ENCODE results near the gene CPS1.

DNA sequence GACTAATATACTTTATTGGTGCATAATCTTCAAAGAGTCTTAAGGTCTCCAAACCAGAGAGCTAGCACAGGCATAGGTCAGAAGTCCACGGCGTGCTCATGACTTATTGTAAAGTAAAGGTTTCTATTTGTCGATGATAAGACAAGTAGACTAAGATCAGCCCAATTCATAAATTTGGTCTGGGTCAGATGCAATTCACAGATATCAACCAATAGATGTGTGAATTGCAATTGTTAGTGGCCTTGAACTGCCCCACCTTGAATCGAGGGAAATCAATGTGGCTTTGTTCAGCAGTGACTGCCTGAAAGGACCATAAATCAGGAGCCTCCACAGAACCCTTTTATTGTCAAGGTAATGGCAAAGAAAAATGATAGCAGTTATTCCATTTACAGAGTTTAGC lies 39.1 kb upstream of the CPS1 start:
- TF ChIP-seq, protein P1, sequence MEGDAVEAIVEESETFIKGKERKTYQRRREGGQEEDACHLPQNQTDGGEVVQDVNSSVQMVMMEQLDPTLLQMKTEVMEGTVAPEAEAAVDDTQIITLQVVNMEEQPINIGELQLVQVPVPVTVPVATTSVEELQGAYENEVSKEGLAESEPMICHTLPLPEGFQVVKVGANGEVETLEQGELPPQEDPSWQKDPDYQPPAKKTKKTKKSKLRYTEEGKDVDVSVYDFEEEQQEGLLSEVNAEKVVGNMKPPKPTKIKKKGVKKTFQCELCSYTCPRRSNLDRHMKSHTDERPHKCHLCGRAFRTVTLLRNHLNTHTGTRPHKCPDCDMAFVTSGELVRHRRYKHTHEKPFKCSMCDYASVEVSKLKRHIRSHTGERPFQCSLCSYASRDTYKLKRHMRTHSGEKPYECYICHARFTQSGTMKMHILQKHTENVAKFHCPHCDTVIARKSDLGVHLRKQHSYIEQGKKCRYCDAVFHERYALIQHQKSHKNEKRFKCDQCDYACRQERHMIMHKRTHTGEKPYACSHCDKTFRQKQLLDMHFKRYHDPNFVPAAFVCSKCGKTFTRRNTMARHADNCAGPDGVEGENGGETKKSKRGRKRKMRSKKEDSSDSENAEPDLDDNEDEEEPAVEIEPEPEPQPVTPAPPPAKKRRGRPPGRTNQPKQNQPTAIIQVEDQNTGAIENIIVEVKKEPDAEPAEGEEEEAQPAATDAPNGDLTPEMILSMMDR (IDR thresholded peaks at IDR 0.05), result no peak
- no peak for TF ChIP-seq POLR2A (IDR thresholded peaks at IDR 0.05)
